GDM1 (cell line): Measurements from ENCODE around the gene PTMA.
"Not testable (repeated sequence)": the region's sequence is repeated elsewhere in the genome, so short reads cannot be mapped to it uniquely, and the experiment has no call there.

Experiments
- DNase-seq: peaks from one replicate; lab custom pipeline; 2025; lab: John Stamatoyannopoulos, UW

The PTMA gene

GRCh38 chr2:231716666-231717280 lies 8.4 kb downstream of the PTMA start:
- DNase-seq, result no peak

GRCh38 chr2:231717281-231718171 lies 9.2 kb downstream of the PTMA start:
- DNase-seq, result no peak

DNA sequence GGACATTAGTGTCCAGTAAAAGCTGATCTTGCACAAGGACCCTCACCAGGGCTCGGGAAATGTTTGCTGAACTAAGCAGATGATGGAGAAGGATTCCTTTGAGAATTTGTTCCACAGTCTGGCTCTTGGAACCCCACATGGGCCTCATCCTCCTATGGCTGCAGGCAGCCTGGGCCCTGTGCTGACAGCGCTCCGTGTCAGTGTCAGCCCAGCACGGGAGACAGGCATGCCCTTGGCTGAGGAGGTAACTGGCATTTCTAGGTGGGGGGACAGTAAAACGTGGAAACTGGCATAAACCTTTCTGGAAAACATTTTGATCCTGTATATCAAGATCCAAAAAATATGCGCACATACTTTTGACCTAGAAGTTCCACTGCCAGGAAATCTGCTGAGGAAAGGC lies 10.5 kb downstream of the PTMA start:
- no peak for DNase-seq

DNA sequence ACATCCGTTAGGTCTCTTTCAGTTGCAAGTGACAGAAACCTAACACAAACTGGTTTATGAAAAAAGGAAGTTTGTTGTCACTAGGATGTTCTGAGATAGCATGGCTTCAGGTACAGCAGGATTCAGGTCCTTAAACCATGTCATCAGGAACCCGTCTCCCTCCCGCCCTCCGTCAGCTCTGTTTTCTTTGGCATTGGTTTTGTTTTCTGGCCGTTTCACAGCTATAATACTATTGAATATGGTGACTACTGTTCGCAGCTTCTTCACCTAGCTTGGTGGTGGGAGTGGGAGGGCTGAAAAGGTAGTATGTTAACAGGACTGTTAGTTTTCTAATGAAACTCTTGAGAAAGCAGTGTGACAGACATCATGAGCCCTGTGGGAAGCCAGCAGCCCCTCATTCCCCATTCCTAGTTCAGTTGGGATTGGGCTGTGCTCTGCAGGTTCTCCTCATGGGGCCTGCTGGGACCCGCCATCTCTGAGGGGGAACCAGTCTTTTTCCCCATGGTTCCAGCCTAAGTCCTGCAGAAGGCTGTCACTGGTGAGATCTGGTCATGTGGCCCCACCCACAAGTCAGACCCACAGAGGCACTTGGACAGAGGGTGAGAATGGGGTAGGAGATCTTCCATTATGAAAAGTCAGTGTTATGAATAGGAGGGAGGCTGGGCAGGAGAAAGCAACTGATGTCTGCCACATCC lies 12.1 kb downstream of the PTMA start:
- DNase-seq, result no peak

- DNase-seq, result no peak
These were observed 13.0 kb downstream of the PTMA start for GRCh38 chr2:231720987-231721966.

GRCh38 chr2:231722721-231723307 lies 14.5 kb downstream of the PTMA start:
- no peak for DNase-seq

GRCh38 chr2:231725476-231725875 lies 17.2 kb downstream of the PTMA start:
- DNase-seq, result no peak

- no peak for DNase-seq
These were observed 18.0 kb downstream of the PTMA start for GRCh38 chr2:231726276-231726675.

GRCh38 chr2:231727621-231728020 lies 19.3 kb downstream of the PTMA start:
- no peak for DNase-seq

- DNase-seq, result no peak
These were observed 24.3 kb downstream of the PTMA start for GRCh38 chr2:231732604-231733003.

DNA sequence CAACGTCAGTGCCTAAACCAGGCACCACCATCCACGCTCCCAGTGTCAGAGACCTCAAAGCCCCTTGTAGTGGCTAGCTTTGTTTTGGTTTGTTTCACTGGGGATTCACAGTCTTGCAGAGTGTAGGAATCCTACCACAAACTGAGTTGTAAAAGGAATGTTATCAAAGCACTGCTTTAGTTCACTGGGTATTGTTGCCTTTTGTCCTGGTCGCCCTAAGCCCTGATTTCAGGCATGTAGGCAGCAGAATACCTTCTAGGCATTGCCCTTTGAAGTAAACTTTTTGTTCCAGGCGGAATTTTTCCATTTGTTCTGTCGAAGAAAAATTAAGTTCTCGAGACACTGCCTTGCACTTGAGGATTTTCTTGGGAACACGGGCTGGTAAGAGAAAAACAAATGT lies 29.4 kb downstream of the PTMA start:
- no peak for DNase-seq

- no peak for DNase-seq
These were observed 35.2 kb downstream of the PTMA start for GRCh38 chr2:231743376-231744116.

GRCh38 chr2:231745303-231746038 lies 37.1 kb downstream of the PTMA start:
- no peak for DNase-seq

- DNase-seq, result not testable (repeated sequence)
These were observed 40.0 kb downstream of the PTMA start for GRCh38 chr2:231748153-231748896.

GRCh38 chr2:231749016-231749415 lies 40.7 kb downstream of the PTMA start:
- DNase-seq, result not testable (repeated sequence)

DNA sequence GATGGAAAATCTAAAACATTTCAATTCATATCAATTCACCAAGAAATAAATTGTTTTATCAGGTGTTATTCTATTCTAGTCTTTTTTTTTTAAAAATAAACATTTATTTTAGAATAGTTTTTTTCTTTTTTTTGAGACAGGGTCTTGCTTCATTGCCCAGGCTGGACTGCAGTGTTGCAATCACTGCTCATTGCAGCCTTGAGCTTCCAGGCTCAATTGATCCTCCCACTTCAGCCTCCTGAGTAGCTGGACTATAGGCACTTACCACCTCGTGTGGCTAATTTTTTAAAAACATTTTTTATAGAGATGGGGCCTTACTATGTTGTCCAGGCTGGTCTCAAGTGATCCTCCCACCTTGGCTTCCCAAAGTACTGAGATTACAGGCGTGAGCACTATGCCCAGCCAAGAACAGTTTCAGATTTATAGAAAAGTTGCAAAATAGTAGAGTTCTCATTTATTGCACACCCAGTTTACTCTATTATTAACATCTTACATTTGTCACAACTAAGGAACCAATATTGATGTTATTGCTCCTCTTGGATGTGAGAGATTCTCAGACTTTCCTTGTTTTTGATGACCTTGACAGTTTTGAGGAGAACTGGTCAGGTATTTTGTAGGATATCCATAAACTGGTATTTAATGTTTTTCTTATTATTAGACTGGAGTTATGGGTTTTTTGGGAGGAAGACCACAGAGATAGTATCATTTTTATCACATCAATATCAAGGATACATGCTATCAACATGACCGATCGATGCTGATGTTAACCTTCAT lies 42.9 kb downstream of the PTMA start:
- no peak for DNase-seq

GRCh38 chr2:231752061-231752460 lies 43.7 kb downstream of the PTMA start:
- DNase-seq, result no peak

DNA sequence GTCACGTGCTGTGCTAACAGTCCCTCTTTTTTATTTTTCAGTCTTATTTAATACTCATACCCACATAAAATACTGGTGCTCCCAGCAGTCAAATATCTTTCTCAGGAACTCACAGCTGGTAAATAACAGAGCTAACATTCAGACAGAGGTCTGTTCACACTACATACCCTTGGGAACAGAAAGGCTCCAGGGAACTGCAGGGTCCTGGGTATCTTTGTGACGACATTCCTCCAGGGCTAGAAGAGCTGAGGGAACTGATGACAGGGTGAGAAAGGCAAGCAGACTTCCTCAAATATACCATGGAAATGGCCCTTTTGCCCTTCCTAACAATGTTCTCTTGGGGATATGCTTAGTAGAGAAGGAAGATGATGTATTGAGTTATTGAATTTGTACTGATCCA lies 53.4 kb downstream of the PTMA start:
- DNase-seq, result no peak
